HEK293T (cell line): ENCODE data around the gene TNFAIP8L2.

Source experiments
- CTCF ChIA-PET: fragments of 350-600 bp; formaldehyde crosslinking; extraction: SDS; loops from one replicate; lab custom pipeline; 2021; ENCODE audit warnings: antibody characterized with exemption, inconsistent platforms; lab: Yijun Ruan, JAX
- POLR2A ChIA-PET: fragments of 350-600 bp; formaldehyde crosslinking; extraction: SDS; loops from one replicate; lab custom pipeline; 2020; ENCODE audit warnings: antibody characterized with exemption, inconsistent platforms; lab: Yijun Ruan, JAX
- DNase-seq: peaks from one replicate; pipeline ENCODE4 v3.0.0; 2012; ENCODE audit warnings: mixed read lengths; ENCODE audit errors: extremely low spot score
- ARNT ChIP-seq: fragments of 450-650 bp; IDR thresholded peaks from 2 replicates; pipeline ENCODE4 v1.6.1; 2017; ENCODE audit warnings: mild to moderate bottlenecking
- BHLHE40 ChIP-seq: fragments of 450-650 bp; IDR thresholded peaks from 2 replicates; pipeline ENCODE4 v1.6.1; 2016; ENCODE audit warnings: mild to moderate bottlenecking, moderate library complexity, borderline replicate concordance
- CTBP1 ChIP-seq: fragments of 450-650 bp; IDR thresholded peaks from 2 replicates; pipeline ENCODE4 v1.6.1; 2016; ENCODE audit warnings: borderline replicate concordance
- ELF4 ChIP-seq: fragments of 450-650 bp; IDR thresholded peaks from 2 replicates; pipeline ENCODE4 v1.6.1; 2017; ENCODE audit warnings: antibody characterized with exemption
- FOXA1 ChIP-seq: fragments of 450-650 bp; IDR thresholded peaks from 2 replicates; pipeline ENCODE4 v1.6.1; 2016; ENCODE audit warnings: mild to moderate bottlenecking
- FOXK2 ChIP-seq: fragments of 450-650 bp; IDR thresholded peaks from 2 replicates; pipeline ENCODE4 v1.6.1; 2016; ENCODE audit warnings: mild to moderate bottlenecking
- FOXM1 ChIP-seq: fragments of 450-650 bp; IDR thresholded peaks from 2 replicates; pipeline ENCODE4 v1.6.1; 2017; ENCODE audit warnings: mild to moderate bottlenecking, borderline replicate concordance
- HDGF ChIP-seq: fragments of 450-650 bp; IDR thresholded peaks from 2 replicates; pipeline ENCODE4 v1.6.1; 2017; ENCODE audit warnings: antibody characterized with exemption, borderline replicate concordance
- L3MBTL2 ChIP-seq: fragments of 450-650 bp; conservative IDR thresholded peaks from 2 replicates; pipeline ENCODE4 v1.6.1; 2016; ENCODE audit warnings: mild to moderate bottlenecking
- LEF1 ChIP-seq: fragments of 450-650 bp; IDR thresholded peaks from 2 replicates; pipeline ENCODE4 v1.6.1; 2017; ENCODE audit warnings: mild to moderate bottlenecking, borderline replicate concordance
- NFRKB ChIP-seq: fragments of 450-650 bp; IDR thresholded peaks from 2 replicates; pipeline ENCODE4 v1.6.1; 2016; ENCODE audit warnings: mild to moderate bottlenecking, moderate library complexity
- SP1 ChIP-seq: fragments of 450-650 bp; IDR thresholded peaks from 2 replicates; pipeline ENCODE4 v1.6.1; 2017
- SUZ12 ChIP-seq: fragments of 450-650 bp; IDR thresholded peaks from 2 replicates; pipeline ENCODE4 v1.6.1; 2016; ENCODE audit warnings: mild to moderate bottlenecking
- TARDBP ChIP-seq: fragments of 450-650 bp; IDR thresholded peaks from 2 replicates; pipeline ENCODE4 v1.6.1; 2016
- ZNF384 ChIP-seq: fragments of 450-650 bp; IDR thresholded peaks from 2 replicates; pipeline ENCODE4 v1.6.1; 2016
- TF ChIP-seq, protein P1 (sequence below): fragments of 450-650 bp; IDR thresholded peaks from 2 replicates; pipeline ENCODE4 v1.6.1; 2016

The TNFAIP8L2 gene

DNA sequence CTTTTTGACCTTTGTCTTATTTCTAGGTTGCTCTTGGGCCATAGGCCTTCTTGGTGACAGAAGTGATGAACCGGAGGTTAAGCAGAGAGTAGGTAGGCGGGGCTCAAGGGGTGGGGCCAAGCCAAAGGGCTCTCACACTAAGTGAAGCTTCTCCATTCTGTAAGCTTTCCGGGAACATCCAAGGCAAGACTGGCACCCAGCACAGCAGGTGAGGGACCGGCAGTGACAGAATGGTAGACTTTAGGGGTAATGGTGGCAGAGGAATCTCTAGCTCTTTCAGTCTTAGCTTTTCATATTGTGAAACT, at the start of gene TNFAIP8L2:
Gene TNFAIP8L2, plus strand, starts transcription at position 135 of the 305 bp plus-strand sequence. CDS start 2,049 bp downstream, outside the sequence.
- CTCF ChIA-PET, result interaction anchor here (0.9 to 3.7 kb wide), 6 partner anchors 12 to 150 kb away, joined by 3 to 51 read pairs (median 4); partner anchors contain the start of gene MINDY1
- TF ChIP-seq, protein P1, sequence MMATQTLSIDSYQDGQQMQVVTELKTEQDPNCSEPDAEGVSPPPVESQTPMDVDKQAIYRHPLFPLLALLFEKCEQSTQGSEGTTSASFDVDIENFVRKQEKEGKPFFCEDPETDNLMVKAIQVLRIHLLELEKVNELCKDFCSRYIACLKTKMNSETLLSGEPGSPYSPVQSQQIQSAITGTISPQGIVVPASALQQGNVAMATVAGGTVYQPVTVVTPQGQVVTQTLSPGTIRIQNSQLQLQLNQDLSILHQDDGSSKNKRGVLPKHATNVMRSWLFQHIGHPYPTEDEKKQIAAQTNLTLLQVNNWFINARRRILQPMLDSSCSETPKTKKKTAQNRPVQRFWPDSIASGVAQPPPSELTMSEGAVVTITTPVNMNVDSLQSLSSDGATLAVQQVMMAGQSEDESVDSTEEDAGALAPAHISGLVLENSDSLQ, result no peak
- TF ChIP-seq L3MBTL2 (no peak), FOXM1 (no peak), SP1 (no peak), ARNT (no peak), LEF1 (no peak)
- POLR2A ChIA-PET, result interaction anchor here (1.7 to 1.9 kb wide), 4 partner anchors 9 to 125 kb away, joined by 4 to 7 read pairs (median 5); partner anchors contain the start of genes LYSMD1, VPS72 and ZNF687
- DNase-seq, result no peak

DNA sequence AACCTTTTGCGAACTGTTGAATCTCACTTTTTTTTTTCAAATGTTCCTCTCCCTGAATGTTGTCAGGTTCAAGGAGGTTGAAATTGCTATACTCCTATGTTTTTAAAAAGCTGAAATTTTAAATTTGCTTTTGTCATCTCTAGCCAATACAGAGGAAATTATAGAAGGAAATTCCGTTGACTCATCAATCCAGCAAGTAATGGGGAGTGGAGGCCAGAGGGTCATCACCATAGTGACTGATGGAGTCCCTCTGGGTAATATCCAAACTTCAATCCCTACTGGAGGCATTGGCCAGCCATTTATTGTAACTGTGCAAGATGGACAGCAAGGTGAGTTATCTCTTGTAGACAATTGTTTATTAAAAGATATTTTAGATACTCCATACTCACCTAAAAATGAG, 49.6 kb upstream of the TNFAIP8L2 start:
- DNase-seq, result no peak
- ChIA-PET POLR2A (interaction anchor here (0.9 kb wide), 1 partner anchor 83 kb away, joined by 3 read pairs; the partner anchor contains the start of gene VPS72), CTCF (no interaction called here)
- TF ChIP-seq ELF4 (no peak), FOXA1 (no peak), SP1 (no peak), ZNF384 (no peak)
- TF ChIP-seq, protein P1, result no peak

DNA sequence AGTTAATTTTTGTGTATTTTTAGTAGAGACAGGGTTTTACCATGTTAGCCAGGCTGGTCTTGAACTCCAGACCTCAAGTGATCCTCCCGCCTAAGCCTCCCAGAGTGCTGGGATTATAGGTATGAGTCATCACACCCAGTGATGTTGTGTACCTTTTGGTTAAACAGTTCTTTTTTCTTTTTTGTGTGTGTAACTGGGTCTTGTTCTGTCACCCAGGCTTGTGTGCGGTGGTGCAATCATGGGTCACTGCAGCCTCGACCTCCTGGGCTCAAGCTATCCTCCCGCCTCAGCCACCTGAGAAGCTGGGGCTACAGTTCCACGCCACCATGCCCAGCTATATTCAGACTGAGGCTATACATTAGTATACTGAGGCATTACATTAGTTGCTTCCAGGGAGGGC, 48.1 kb upstream of the TNFAIP8L2 start:
- POLR2A ChIA-PET, result no interaction called here
- no peak for DNase-seq
- TF ChIP-seq BHLHE40 (no peak), CTBP1 (no peak), HDGF (no peak), FOXM1 (no peak), ZNF384 (no peak)
- TF ChIP-seq, protein P1, result no peak
- CTCF ChIA-PET, result interaction anchor here (1.1 kb wide), 1 partner anchor 9 kb away, joined by 5 read pairs; no protein-coding TSS in a partner anchor

DNA sequence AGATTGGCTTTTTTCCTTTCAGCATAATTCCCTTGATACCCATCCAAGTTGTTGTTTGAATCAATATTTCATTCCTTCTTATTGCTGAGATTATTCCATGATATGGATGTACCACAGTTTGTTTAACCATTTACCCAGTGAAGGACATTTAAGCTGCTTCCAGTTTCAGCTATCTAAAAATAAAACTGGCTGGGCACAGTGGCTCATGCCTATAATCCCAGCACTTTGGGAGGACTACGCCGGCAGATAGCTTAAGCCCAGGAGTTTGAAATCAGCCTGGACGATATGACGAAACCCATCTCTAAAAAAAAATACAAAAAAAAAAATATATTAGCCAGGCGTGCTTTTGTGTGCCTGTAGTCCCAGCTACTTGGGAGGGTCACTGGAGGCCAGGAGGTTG, 42.6 kb upstream of the TNFAIP8L2 start:
- TF ChIP-seq CTBP1 (no peak), SUZ12 (no peak), FOXA1 (no peak)
- CTCF ChIA-PET, result interaction anchor here (1.3 kb wide), 1 partner anchor 14 kb away, joined by 4 read pairs; no protein-coding TSS in a partner anchor
- no peak for DNase-seq
- POLR2A ChIA-PET, result no interaction called here

DNA sequence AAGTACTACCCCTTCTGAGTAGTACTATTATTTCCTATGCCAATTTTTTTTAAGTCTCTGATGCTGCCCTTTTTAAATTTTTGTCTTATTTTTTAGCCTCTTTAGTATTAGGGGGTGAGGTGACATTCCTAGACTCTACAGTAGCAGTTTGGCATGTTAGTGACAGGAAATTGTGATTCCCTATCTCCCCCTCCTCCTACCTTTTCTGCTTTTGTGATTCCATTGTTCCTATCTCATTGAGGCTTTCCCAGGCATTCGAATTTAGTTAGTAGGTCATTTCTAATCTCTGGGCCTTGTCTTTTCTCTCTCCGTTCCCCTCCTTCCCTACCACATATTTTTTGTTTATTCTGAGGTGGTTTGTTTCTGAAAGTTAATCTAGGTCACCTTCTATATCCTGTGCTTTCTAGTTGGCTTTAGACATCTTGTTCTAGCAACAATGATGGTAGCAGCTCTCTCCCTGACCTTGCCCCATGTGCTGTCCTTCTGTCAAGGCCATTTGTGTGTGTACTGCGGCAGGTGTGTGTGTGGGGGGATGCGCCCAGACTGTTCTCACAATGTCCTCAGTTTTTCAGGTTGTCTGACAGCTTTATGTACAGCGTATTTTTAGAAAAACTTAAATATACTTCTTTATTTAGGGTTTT, 31.6 kb upstream of the TNFAIP8L2 start:
- ChIA-PET POLR2A (no interaction called here), CTCF (no interaction called here)
- TF ChIP-seq SP1, result no peak
- TF ChIP-seq ELF4, result no peak
- no peak for TF ChIP-seq SUZ12
- no peak for TF ChIP-seq L3MBTL2
- no peak for TF ChIP-seq LEF1
- no peak for DNase-seq

DNA sequence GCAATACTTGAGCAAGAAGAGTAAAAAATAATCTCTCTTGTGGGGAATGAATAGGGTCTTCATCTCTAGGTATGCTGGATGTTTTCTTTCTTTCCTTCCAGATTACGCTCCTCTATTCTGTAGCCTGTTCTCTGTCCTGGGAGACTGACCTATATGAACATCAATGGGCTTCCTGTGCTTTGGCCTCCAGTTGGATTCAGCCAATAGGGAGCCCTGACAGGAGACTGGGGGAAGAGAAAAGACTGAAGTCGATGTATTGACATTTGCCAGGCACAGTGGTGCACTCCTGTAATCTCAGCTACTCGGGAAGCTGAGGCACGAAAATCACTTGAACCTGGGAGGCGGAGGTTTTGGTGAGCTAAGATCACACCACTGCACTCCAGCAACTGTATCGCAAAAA, 27.6 kb upstream of the TNFAIP8L2 start:
- TF ChIP-seq HDGF (no peak), SP1 (no peak), ZNF384 (no peak), FOXA1 (no peak), NFRKB (no peak), L3MBTL2 (no peak), FOXK2 (no peak), FOXM1 (no peak), BHLHE40 (no peak), CTBP1 (no peak), ELF4 (no peak)
- TF ChIP-seq, protein P1, result no peak
- POLR2A ChIA-PET, result no interaction called here
- CTCF ChIA-PET, result interaction anchor here (0.6 to 2.2 kb wide), 2 partner anchors 29 to 57 kb away, joined by 4 to 7 read pairs; no protein-coding TSS in a partner anchor
- DNase-seq, result no peak

DNA sequence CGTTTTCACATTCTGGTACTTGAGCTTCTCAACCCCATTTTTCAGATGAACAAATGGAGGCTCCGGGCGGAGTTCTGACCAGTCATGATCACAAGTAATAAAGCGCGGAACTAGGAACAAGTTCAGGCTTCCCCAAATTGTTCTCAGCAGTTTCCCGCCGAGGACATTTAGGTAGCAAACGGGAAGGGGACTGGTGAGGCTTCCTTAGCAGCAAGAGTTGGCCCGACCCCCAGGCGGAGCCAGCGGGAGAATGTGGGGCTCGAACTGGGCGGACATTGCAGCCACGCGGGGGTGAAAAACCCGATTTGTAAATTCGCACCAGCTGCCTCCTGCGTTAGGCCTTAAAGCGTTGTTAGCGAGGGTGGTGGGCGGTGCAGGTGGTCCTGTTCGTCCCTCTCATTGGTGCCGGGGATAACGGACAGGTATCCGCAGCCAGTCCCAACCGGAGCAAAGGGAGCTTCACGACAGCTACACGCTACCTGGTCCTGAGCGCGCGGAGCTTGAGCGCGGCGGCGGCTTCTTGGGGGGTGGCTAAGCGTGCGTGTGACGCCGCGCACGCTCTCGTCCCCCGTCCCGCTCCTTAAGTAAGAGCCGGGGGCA, 25.4 kb upstream of the TNFAIP8L2 start:
- CTCF ChIA-PET, result no interaction called here
- POLR2A ChIA-PET, result no interaction called here
- DNase-seq, result no peak
- TF ChIP-seq, protein P1, result no peak; the same call in 1 of the 2 replicates
- TF ChIP-seq FOXA1 (no peak), FOXM1 (no peak), LEF1 (no peak), SP1 (no peak), NFRKB (no peak), L3MBTL2 (no peak), TARDBP (no peak), HDGF (no peak)
